ENCODE results near the gene SIVA1. TPM values are rescaled to one million over a fixed set of nuclear protein-coding genes. Genes with fewer than 3 reads are reported as not detected.

Gene SIVA1
- total and polyA plus RNA-seq, 9 of the 15 experiments (the other 6 are each of a cell fraction or from before 2014, with no cell fraction given): 4.2 to 186 (median 54.2) TPM

DNA sequence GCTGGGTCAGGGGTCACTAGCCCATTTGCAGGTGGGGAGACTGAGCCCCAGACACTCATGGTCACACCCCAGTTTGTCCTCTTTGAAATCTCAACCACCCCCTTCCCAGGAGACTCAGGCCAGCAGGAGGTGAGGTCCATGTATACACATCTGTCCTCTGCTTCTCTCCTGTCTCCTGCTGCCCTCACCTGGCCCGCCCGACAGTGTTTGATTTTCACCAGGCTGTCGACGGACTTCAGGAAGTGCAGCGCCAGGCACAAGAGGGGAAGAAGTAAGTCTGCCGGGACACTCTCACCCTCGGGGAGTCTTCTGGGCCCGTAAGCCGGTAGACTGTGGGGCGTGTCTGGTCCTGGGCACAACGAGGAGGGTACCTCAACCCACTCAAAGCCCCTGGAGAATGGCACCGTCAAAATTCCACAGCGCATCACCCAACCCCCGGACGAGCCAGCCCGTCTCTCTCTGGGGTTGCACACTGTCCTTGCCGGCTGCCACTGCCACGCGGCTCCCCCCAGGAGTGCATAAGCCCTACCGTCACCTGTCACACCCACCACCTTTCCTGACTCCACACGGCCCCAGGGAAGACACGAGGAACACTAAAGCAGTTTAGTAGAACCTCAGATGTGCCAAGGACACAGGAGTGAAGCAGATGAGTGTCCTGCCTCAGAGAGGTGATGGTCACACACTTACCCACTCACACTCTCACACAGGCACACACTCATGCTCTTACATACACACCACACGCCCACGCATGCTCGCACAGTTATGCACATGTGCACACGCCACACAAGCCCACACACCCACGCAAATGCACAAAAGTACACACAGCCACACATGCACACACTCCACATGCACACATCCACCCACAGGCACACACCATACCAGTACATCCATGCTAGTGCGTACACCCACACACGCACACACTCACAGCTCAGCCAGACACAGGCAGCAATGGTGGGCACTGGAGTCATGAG is 13.1 kb upstream of the SIVA1 start:
- intact Hi-C loops (cut with micrococcal nuclease) (no loop called here), in situ Hi-C loops (cut with MboI) (no loop called here)
- DNase-seq (ENCODE audit: extremely low read depth in 1 of 4, low spot score in 3 of 4) (no peak), ATAC-seq (no peak), FAIRE-seq (no peak)
- Histone ChIP-seq H3K4me3 (no peak overlapping the region), H2AFZ (ENCODE audit: low read depth, low read length) (no peak overlapping the region), H3K27ac (ENCODE audit: extremely low read depth, low read depth, low read length) (no peak overlapping the region), H3K9ac (ENCODE audit: insufficient read depth in 1 of 2, low read depth in 2 of 2, low read length in 2 of 2) (no peak overlapping the region; a peak in 1 of 4 replicates), H3K27me3 (ENCODE audit: control insufficient read depth in 2 of 2, insufficient read depth in 2 of 2, low read length in 2 of 2) (no peaks in the 10 kb centered on the region), H3K36me3 (ENCODE audit: control insufficient read depth, insufficient read depth, low read length) (no peaks in the 10 kb centered on the region), H3K4me1 (replicated peaks in 1 of 2; ENCODE audit: control insufficient read depth in 2 of 2, insufficient read depth in 2 of 2, low read length in 2 of 2) (peaks cover 0 to 40% of the 10 kb centered on the region in 2 experiments; a peak in 2 of 5 replicates), H3K9me1 (ENCODE audit: control insufficient read depth, insufficient read depth, low read length) (no peaks in the 10 kb centered on the region), H4K20me1 (replicated peaks; ENCODE audit: control insufficient read depth, insufficient read depth, low read length) (no peaks in the 10 kb centered on the region), H3K4me2 (ENCODE audit: insufficient read depth, low read length) (no peak overlapping the region), H3K9me3 (replicated peaks; ENCODE audit: control insufficient read depth, insufficient read depth, low read depth, low read length) (no peaks in the 10 kb centered on the region), H3K79me2 (ENCODE audit: control insufficient read depth, insufficient read depth, low read length) (no peaks in the 10 kb centered on the region)
- 46% methylated on average over 22 of the region's 29 CpGs for whole genome bisulfite sequencing (ENCODE audit: insufficient coverage, low coverage, missing lambda C conversion rate)
- no TSS peak for BruUV-seq (replicated peaks)
- TF ChIP-seq ZNF253 (CRISPR knock-in tag; conservative IDR thresholded peaks at IDR 0.05): no peak
- no peak for TF ChIP-seq HNRNPUL1 (IDR thresholded peaks at IDR 0.05; ENCODE audit: low read length)
- TF ChIP-seq ZNF239 (CRISPR knock-in tag; IDR thresholded peaks at IDR 0.05): no peak
- TF ChIP-seq EGR1 (conservative IDR thresholded peaks at IDR 0.05): peak; percentile 59
- ChIA-PET POLR2A (interaction anchor here (0.6 kb wide), 1 partner anchor 12 kb away, joined by 3 read pairs; no protein-coding TSS in a partner anchor), CTCF (ENCODE audit: low intra/inter-chr PET ratio) (no interaction called here)

Measured in K562 (cell line).